ENCODE measurements around the gene SRSF10.
"Not testable (repeated sequence)": the region's sequence is repeated elsewhere in the genome, so short reads cannot be mapped to it uniquely, and the experiment has no call there.

DNA sequence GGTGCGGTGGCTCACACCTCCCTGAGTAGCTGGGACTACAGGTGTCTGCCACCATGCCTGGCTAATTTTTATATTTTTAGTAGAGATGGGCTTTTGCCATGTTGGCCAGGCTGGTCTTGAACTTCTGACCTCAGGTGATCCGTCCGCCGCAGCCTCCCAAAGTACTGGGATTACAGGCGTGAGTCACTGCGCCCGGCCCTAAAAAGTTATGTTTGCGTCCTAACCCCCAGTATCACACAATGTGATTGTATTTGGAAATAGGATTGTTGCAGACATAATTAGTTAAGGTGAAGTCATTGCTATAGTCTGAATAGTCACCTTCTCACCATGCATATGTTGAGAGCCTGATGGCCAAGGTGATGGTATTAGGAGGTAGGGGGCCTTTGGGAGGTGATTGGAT lies 32.8 kb upstream of the SRSF10 start:
- not testable (repeated sequence) for TF ChIP-seq ZNF571 (tag by site-specific recombination; IDR thresholded peaks at IDR 0.05); MZF1 (tag by site-specific recombination; IDR thresholded peaks at IDR 0.05; ENCODE audit: borderline replicate concordance); ZNF335 (tag by site-specific recombination; conservative IDR thresholded peaks at IDR 0.05); KLF8 (tag by site-specific recombination; IDR thresholded peaks at IDR 0.05); KLF10 (tag by site-specific recombination; IDR thresholded peaks at IDR 0.05); ZXDB (tag by site-specific recombination; IDR thresholded peaks at IDR 0.05)
- TF ChIP-seq, protein P1, sequence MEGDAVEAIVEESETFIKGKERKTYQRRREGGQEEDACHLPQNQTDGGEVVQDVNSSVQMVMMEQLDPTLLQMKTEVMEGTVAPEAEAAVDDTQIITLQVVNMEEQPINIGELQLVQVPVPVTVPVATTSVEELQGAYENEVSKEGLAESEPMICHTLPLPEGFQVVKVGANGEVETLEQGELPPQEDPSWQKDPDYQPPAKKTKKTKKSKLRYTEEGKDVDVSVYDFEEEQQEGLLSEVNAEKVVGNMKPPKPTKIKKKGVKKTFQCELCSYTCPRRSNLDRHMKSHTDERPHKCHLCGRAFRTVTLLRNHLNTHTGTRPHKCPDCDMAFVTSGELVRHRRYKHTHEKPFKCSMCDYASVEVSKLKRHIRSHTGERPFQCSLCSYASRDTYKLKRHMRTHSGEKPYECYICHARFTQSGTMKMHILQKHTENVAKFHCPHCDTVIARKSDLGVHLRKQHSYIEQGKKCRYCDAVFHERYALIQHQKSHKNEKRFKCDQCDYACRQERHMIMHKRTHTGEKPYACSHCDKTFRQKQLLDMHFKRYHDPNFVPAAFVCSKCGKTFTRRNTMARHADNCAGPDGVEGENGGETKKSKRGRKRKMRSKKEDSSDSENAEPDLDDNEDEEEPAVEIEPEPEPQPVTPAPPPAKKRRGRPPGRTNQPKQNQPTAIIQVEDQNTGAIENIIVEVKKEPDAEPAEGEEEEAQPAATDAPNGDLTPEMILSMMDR (tag by site-specific recombination; IDR thresholded peaks at IDR 0.05), result not testable (repeated sequence)
- TF ChIP-seq, protein P2, sequence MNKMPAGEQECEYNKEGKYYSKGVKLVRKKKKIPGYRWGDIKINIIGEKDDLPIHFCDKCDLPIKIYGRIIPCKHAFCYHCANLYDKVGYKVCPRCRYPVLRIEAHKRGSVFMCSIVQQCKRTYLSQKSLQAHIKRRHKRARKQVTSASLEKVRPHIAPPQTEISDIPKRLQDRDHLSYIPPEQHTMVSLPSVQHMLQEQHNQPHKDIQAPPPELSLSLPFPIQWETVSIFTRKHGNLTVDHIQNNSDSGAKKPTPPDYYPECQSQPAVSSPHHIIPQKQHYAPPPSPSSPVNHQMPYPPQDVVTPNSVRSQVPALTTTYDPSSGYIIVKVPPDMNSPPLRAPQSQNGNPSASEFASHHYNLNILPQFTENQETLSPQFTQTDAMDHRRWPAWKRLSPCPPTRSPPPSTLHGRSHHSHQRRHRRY (tag by site-specific recombination; IDR thresholded peaks at IDR 0.05), result not testable (repeated sequence)
- TF ChIP-seq, protein P3, sequence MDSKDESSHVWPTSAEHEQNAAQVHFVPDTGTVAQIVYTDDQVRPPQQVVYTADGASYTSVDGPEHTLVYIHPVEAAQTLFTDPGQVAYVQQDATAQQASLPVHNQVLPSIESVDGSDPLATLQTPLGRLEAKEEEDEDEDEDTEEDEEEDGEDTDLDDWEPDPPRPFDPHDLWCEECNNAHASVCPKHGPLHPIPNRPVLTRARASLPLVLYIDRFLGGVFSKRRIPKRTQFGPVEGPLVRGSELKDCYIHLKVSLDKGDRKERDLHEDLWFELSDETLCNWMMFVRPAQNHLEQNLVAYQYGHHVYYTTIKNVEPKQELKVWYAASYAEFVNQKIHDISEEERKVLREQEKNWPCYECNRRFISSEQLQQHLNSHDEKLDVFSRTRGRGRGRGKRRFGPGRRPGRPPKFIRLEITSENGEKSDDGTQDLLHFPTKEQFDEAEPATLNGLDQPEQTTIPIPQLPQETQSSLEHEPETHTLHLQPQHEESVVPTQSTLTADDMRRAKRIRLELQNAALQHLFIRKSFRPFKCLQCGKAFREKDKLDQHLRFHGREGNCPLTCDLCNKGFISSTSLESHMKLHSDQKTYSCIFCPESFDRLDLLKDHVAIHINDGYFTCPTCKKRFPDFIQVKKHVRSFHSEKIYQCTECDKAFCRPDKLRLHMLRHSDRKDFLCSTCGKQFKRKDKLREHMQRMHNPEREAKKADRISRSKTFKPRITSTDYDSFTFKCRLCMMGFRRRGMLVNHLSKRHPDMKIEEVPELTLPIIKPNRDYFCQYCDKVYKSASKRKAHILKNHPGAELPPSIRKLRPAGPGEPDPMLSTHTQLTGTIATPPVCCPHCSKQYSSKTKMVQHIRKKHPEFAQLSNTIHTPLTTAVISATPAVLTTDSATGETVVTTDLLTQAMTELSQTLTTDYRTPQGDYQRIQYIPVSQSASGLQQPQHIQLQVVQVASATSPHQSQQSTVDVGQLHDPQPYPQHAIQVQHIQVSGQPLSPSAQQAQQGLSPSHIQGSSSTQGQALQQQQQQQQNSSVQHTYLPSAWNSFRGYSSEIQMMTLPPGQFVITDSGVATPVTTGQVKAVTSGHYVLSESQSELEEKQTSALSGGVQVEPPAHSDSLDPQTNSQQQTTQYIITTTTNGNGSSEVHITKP (tag by site-specific recombination; IDR thresholded peaks at IDR 0.05), result not testable (repeated sequence)
- TF ChIP-seq, protein P4, sequence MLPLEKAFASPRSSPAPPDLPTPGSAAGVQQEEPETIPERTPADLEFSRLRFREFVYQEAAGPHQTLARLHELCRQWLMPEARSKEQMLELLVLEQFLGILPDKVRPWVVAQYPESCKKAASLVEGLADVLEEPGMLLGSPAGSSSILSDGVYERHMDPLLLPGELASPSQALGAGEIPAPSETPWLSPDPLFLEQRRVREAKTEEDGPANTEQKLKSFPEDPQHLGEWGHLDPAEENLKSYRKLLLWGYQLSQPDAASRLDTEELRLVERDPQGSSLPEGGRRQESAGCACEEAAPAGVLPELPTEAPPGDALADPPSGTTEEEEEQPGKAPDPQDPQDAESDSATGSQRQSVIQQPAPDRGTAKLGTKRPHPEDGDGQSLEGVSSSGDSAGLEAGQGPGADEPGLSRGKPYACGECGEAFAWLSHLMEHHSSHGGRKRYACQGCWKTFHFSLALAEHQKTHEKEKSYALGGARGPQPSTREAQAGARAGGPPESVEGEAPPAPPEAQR (tag by site-specific recombination; IDR thresholded peaks at IDR 0.05), result not testable (repeated sequence)
